ENCODE data around the gene PRDM16.

DNA sequence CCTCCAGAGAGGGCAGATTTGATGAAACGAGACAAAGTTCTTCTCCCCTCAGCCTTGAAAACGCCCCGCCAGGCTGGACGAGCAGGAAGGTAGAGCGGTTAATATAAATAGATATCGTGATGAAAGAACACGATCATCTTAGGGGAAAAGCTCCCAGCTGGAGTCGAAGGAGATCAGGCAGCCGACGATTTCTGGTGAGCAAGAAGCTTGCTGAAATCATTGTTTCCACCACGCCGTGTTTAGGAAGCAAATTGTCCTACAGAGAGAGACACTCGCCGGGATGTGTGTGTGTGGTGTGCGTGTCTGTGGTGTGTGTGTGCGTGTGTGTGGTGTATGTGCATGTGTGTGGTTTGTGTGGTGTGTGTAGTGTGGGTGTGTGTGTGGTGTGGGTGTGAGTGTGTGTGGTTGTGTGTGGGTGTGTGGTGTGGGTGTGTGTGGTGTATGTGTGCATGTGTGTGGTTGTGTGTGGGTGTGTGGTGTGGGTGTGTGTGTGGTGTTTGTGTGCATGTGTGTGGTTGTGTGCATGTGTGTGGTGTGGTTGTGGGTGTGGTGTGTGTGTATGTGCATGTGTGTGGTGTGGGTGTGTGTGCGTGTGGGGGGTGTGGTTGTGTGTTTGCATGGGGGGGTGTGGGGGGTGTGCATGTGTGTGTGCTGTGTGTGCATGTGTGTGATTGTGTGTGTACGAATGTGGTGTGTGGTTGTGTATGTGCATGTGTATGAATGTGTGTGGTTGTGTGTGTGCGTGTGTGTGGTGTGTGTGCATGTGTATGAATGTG lies 340.6 kb downstream of the PRDM16 start:
- TF ChIP-seq POLR2A (IDR thresholded peaks at IDR 0.05; ENCODE audit: low read length) (no peak), GATA1 (IDR thresholded peaks at IDR 0.05; ENCODE audit: low read depth, low read length) (no peak)

Measured in erythroblast (primary cell).